GM06990 (cell line): Measurements from ENCODE around the gene SPNS2.

ENCODE experiments used
- DNase-seq: peaks from one replicate; pipeline ENCODE4 v3.0.0-alpha.2; 2011; ENCODE audit not compliant: insufficient read length; ENCODE audit errors: extremely low read depth
- H3K27me3 ChIP-seq: replicated peaks from 2 replicates; pipeline ENCODE4 v1.6.0; 2011; ENCODE audit warnings: low read length; ENCODE audit not compliant: control insufficient read depth, insufficient read depth
- H3K36me3 ChIP-seq: 2 replicates; pipeline ENCODE4 v1.5.1; 2011; ENCODE audit warnings: low read length; ENCODE audit not compliant: control insufficient read depth, insufficient read depth
- H3K4me3 ChIP-seq: replicated peaks from 2 replicates; pipeline ENCODE4 v1.5.1; 2011; ENCODE audit warnings: low read depth, mild to moderate bottlenecking, control low read depth, low read length
- TF ChIP-seq, protein P1 (sequence below): IDR thresholded peaks from 2 replicates; pipeline ENCODE4 v1.5.1; 2011; ENCODE audit warnings: low read length, control low read depth, mild to moderate bottlenecking, inconsistent platforms; ENCODE audit not compliant: insufficient read depth, poor library complexity, severe bottlenecking

Gene SPNS2

DNA sequence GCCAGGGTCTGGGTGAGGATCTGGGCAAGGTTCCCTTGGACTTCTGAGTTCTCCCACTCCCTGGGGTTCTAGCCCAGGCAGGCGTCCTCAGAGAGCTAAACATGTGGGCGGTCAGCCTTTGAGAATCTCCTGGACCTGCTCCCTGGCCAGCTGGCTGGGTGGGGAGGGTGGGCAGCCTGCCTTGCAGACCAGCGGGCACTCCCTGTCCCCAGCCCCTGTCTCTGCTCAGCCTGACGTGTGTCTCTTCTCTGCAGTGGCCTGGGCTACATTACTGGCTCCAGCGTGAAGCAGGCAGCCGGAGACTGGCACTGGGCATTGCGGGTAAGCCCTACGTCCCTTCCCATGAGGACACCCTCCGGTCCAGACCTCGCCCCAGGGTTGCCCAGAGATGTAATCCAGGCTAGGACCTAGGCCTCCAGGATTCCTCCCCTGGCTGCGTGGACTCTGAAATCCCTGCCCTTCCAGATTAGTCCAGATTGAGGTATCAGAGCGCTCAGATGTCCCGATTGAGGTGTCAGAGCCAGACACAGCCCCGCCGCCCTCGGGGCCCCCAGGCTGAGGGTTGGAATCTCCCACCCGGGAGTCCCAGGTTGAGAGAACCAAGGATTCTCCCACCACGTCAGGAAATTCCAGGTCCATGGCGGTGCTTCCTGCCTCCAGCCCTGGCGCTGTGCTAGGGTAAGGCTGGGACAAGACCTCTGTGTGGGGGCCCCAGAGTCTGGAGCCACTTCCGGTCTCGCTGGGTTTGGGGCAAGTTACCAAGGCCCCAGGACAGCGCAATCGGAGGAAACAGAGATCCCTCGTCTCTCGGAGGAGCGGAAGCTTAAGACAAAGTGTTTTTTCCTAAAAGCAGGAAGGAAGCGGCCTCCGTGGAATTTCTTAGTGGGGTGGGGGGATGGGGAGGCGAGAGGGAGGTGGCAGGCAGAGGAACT is 32.4 kb downstream of the SPNS2 start:
- H3K27me3 ChIP-seq: no peaks in the 10 kb centered on the region; the same call in 1 of the 2 replicates
- H3K4me3 ChIP-seq: no peak overlapping the region
- no peaks in the 10 kb centered on the region for H3K36me3 ChIP-seq
- no peak for DNase-seq
- TF ChIP-seq, protein P1, sequence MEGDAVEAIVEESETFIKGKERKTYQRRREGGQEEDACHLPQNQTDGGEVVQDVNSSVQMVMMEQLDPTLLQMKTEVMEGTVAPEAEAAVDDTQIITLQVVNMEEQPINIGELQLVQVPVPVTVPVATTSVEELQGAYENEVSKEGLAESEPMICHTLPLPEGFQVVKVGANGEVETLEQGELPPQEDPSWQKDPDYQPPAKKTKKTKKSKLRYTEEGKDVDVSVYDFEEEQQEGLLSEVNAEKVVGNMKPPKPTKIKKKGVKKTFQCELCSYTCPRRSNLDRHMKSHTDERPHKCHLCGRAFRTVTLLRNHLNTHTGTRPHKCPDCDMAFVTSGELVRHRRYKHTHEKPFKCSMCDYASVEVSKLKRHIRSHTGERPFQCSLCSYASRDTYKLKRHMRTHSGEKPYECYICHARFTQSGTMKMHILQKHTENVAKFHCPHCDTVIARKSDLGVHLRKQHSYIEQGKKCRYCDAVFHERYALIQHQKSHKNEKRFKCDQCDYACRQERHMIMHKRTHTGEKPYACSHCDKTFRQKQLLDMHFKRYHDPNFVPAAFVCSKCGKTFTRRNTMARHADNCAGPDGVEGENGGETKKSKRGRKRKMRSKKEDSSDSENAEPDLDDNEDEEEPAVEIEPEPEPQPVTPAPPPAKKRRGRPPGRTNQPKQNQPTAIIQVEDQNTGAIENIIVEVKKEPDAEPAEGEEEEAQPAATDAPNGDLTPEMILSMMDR: no peak

DNA sequence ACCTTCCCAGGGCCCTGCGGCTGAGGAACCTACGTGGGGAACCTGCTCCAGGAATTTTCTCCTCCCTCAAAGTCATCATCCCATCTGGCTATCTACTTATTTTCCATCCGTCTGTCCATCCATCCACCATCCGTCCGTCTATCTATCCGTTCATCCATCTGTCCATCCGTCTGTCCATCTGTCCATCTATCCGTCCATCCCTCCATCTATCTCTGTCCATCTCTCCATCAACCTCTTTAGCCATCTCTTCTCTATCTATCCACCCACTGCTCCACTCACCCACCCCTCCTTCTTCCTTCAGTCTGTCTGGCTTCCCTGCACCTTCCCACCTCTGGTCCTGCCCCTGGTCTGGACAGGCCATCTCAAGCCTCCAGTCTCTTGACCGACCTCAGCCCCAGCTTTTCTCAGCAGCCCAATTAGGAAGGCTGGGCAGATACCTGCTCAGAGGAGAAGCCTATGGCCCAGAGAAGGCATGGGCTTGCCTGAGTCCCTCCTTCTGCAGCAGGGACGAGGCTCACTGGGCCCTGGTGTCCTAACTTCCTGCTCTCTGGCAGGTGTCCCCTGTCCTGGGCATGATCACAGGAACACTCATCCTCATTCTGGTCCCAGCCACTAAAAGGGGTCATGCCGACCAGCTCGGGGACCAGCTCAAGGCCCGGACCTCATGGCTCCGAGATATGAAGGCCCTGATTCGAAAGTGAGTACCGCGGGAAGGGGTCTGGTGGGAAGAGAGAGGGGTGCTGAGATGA is 33.5 kb downstream of the SPNS2 start:
- Histone ChIP-seq H3K4me3 (no peak overlapping the region), H3K36me3 (no peaks in the 10 kb centered on the region; the same call in none of the 2 replicates), H3K27me3 (no peaks in the 10 kb centered on the region; the same call in 1 of the 2 replicates)
- DNase-seq: peak; percentile 10
- TF ChIP-seq, protein P1: no peak

DNA sequence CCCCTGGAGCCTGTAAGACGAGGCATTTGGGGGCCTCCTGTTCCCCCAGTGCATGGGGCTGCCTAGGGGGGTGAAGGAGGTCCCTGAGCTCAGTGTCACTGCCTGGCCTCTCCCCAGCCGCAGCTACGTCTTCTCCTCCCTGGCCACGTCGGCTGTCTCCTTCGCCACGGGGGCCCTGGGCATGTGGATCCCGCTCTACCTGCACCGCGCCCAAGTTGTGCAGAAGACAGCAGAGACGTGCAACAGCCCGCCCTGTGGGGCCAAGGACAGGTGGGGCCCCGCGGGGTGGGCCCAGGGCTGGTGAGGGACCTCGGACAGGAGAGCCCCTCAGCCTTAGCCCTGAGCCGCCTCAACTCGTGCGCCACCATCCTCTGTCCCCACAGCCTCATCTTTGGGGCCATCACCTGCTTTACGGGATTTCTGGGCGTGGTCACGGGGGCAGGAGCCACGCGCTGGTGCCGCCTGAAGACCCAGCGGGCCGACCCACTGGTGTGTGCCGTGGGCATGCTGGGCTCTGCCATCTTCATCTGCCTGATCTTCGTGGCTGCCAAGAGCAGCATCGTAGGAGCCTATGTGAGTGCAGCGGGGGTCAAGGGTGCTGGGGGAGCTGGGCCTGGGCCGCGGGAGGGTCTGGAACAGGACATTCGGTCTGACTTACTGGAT is 34.3 kb downstream of the SPNS2 start:
- peak; percentile 20 for DNase-seq
- no peaks in the 10 kb centered on the region; the same call in 1 of the 2 replicates for H3K27me3 ChIP-seq
- peaks cover 6% of the 10 kb centered on the region for H3K36me3 ChIP-seq
- no peak overlapping the region for H3K4me3 ChIP-seq
- TF ChIP-seq, protein P1: no peak

DNA sequence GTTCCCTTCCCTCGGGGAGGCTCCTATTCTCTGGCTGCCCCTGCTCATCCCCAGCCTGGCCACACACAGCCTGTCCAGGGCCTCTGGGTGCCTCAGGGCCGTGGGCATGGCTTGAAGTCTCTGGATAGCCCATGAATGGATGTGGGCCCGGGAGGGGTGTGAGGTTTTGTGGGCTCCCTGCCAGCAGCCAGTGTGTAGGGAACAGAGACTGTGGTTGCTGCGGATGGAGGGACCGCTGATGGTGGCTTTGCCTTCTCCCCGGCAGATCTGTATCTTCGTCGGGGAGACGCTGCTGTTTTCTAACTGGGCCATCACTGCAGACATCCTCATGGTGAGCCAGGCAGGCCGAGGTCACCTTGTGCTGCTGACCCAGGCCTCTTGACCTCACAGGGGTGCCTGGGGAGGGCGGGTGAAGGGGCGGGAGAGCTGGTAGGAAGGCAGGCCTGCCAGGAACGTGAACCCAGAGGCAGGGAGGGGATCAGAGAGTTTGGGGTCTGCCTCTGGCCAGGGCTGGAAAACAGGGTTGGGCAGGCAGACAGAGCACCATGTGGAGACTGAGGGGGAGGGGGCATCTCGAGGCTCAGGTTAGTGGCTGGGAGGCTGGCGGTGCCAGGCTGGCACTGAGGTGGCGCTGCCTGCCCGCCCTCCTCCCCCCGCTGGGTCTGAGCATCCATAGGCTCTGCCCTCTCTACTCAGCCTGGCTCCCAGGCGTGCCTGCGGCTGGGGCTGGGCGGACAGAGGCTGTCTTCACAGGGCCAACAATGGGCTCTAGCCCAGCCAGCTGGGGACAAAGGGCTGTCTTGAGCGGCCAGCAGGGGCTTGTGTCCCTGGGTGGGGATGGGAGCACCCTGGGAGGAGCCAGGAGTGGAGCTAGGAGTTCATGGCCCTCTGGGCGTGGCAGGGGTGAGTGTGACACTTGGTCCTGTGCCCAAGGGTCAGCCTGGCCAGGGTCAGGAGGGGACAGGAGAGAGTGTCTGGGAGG is 35.1 kb downstream of the SPNS2 start:
- no peaks in the 10 kb centered on the region; the same call in 1 of the 2 replicates for H3K27me3 ChIP-seq
- H3K36me3 ChIP-seq: peaks cover 8% of the 10 kb centered on the region
- TF ChIP-seq, protein P1: no peak
- DNase-seq: peak; percentile 24
- no peak overlapping the region for H3K4me3 ChIP-seq

DNA sequence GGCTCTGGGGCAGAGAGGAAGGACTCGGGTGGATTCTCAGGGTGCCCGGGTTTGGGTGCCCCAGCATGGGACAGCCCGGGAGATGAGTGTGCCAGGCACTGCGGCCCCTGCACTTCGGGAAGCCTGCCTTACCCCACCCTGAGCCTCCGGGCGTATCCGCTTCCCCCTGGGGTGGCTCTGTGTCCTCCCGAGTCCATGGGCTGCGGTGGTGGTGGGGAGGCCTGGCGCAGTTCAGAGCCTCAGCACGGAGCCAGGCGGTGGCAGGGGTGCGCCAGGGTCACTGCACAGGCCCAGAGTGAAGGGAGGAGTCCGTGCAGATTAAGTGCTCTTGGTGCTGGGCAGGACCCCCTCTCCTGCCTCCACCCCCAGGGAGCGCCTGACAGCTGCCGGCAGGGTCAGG is 35.8 kb downstream of the SPNS2 start:
- TF ChIP-seq, protein P1: no peak
- peak; percentile 25 for DNase-seq
- H3K4me3 ChIP-seq: no peak overlapping the region
- H3K27me3 ChIP-seq: no peaks in the 10 kb centered on the region; the same call in 1 of the 2 replicates
- H3K36me3 ChIP-seq: peaks cover 10% of the 10 kb centered on the region
